ENCODE measurements around the gene ARMC8.
"Not testable (repeated sequence)": the region's sequence is repeated elsewhere in the genome, so short reads cannot be mapped to it uniquely, and the experiment has no call there.

Gene ARMC8

DNA sequence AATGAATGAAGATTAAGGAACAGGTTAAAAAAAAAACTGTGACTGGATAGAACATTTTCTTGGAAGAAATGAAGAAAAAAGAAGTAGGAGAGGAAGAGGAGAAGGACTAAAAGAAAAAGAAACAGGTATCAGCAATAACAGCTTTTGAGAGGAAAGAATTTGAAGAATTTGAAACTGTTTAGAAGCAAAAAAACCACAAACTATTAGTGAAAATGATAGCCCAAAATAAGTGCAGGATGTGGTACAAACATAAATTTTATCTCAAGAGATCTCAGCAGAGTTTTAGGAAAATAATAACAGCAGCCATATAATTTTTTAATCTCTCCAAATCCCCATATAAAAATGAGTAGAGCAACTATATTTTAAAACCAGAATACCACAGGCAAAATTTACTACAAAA, 46.2 kb upstream of the ARMC8 start:
- no peak overlapping the region for H3K9ac ChIP-seq (ENCODE audit: low read depth, low read length)
- peaks cover 5% of the 10 kb centered on the region for H3K27me3 ChIP-seq (ENCODE audit: insufficient read depth, low read length, poor library complexity)
- no peak overlapping the region for H3K4me3 ChIP-seq (ENCODE audit: low read depth in 1 of 2, low read length in 2 of 2)
- no peaks in the 10 kb centered on the region for H3K36me3 ChIP-seq (ENCODE audit: insufficient read depth, low read length)
- H3K79me2 ChIP-seq (ENCODE audit: insufficient read depth, low read length) = no peaks in the 10 kb centered on the region
- no peak for DNase-seq
- no peak overlapping the region for H3K4me2 ChIP-seq (ENCODE audit: insufficient read depth, low read length)
- no peaks in the 10 kb centered on the region for H3K9me3 ChIP-seq (ENCODE audit: insufficient read depth, low read length, severe bottlenecking)
- no peak for ATAC-seq (ENCODE audit: insufficient read depth, low read depth)
- H3K4me1 ChIP-seq (ENCODE audit: insufficient read depth, low read length) = no peaks in the 10 kb centered on the region
- H2AFZ ChIP-seq (ENCODE audit: low read depth, low read length) = no peak overlapping the region
- H3K27ac ChIP-seq (ENCODE audit: low read length) = no peak overlapping the region
- no peaks in the 10 kb centered on the region for H4K20me1 ChIP-seq (ENCODE audit: insufficient read depth, low read length)
- no peak for TF ChIP-seq EZH2 (IDR thresholded peaks at IDR 0.05; ENCODE audit: borderline replicate concordance, low read depth, low read length, severe bottlenecking)

GRCh38 chr3:138142181-138142580, 44.9 kb upstream of the ARMC8 start:
- not testable (repeated sequence) for H4K20me1 ChIP-seq (ENCODE audit: insufficient read depth, low read length); H3K79me2 ChIP-seq (ENCODE audit: insufficient read depth, low read length); H3K4me3 ChIP-seq (ENCODE audit: low read depth in 1 of 2, low read length in 2 of 2); H2AFZ ChIP-seq (ENCODE audit: low read depth, low read length); H3K27ac ChIP-seq (ENCODE audit: low read length); H3K27me3 ChIP-seq (ENCODE audit: insufficient read depth, low read length, poor library complexity); ATAC-seq (ENCODE audit: insufficient read depth, low read depth); H3K4me2 ChIP-seq (ENCODE audit: insufficient read depth, low read length); H3K4me1 ChIP-seq (ENCODE audit: insufficient read depth, low read length); H3K36me3 ChIP-seq (ENCODE audit: insufficient read depth, low read length); DNase-seq; H3K9me3 ChIP-seq (ENCODE audit: insufficient read depth, low read length, severe bottlenecking); H3K9ac ChIP-seq (ENCODE audit: low read depth, low read length)

DNA sequence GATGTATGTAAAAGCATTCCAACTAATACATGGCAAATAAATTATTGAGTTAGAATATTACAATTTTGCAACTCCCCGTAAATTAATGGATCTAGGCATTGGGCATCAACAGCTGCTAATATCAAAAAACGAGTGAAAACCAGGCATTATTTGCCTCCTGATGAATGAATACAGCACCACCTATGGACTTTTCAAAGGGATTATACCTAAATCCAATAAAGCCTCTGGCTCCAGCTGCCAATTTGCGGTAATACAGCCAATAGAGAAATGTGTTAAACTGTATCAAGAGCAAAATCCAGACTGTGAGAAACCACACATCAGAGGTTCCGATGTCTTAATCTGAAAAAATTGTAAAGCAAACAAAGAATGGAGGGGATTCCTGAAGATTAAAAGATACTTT, 38.6 kb upstream of the ARMC8 start:
- H3K4me3 ChIP-seq (ENCODE audit: low read depth in 1 of 2, low read length in 2 of 2) = no peak overlapping the region
- H3K27ac ChIP-seq (ENCODE audit: low read length) = no peak overlapping the region
- H3K9ac ChIP-seq (ENCODE audit: low read depth, low read length) = no peak overlapping the region
- H3K79me2 ChIP-seq (ENCODE audit: insufficient read depth, low read length) = no peaks in the 10 kb centered on the region
- H3K9me3 ChIP-seq (ENCODE audit: insufficient read depth, low read length, severe bottlenecking) = no peaks in the 10 kb centered on the region
- DNase-seq (no peak), ATAC-seq (ENCODE audit: insufficient read depth, low read depth) (no peak)
- no peaks in the 10 kb centered on the region for H3K36me3 ChIP-seq (ENCODE audit: insufficient read depth, low read length)
- no peaks in the 10 kb centered on the region for H3K4me1 ChIP-seq (ENCODE audit: insufficient read depth, low read length)
- TF ChIP-seq EZH2 (IDR thresholded peaks at IDR 0.05; ENCODE audit: borderline replicate concordance, low read depth, low read length, severe bottlenecking) = no peak
- TF ChIP-seq, protein P1, sequence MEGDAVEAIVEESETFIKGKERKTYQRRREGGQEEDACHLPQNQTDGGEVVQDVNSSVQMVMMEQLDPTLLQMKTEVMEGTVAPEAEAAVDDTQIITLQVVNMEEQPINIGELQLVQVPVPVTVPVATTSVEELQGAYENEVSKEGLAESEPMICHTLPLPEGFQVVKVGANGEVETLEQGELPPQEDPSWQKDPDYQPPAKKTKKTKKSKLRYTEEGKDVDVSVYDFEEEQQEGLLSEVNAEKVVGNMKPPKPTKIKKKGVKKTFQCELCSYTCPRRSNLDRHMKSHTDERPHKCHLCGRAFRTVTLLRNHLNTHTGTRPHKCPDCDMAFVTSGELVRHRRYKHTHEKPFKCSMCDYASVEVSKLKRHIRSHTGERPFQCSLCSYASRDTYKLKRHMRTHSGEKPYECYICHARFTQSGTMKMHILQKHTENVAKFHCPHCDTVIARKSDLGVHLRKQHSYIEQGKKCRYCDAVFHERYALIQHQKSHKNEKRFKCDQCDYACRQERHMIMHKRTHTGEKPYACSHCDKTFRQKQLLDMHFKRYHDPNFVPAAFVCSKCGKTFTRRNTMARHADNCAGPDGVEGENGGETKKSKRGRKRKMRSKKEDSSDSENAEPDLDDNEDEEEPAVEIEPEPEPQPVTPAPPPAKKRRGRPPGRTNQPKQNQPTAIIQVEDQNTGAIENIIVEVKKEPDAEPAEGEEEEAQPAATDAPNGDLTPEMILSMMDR (IDR thresholded peaks at IDR 0.05; ENCODE audit: borderline replicate concordance, extremely low read depth, low read length, poor library complexity, severe bottlenecking) = no peak
- no peaks in the 10 kb centered on the region for H3K27me3 ChIP-seq (ENCODE audit: insufficient read depth, low read length, poor library complexity)
- H3K4me2 ChIP-seq (ENCODE audit: insufficient read depth, low read length) = no peak overlapping the region
- H4K20me1 ChIP-seq (ENCODE audit: insufficient read depth, low read length) = no peaks in the 10 kb centered on the region
- no peak overlapping the region for H2AFZ ChIP-seq (ENCODE audit: low read depth, low read length)

- Histone ChIP-seq H2AFZ (ENCODE audit: low read depth, low read length) (no peak overlapping the region), H3K79me2 (ENCODE audit: insufficient read depth, low read length) (no peaks in the 10 kb centered on the region), H3K9ac (ENCODE audit: low read depth, low read length) (no peak overlapping the region), H3K27me3 (ENCODE audit: insufficient read depth, low read length, poor library complexity) (no peaks in the 10 kb centered on the region), H3K27ac (ENCODE audit: low read length) (no peak overlapping the region), H3K36me3 (ENCODE audit: insufficient read depth, low read length) (no peaks in the 10 kb centered on the region), H3K4me2 (ENCODE audit: insufficient read depth, low read length) (no peak overlapping the region), H3K4me3 (ENCODE audit: low read depth in 1 of 2, low read length in 2 of 2) (no peak overlapping the region), H4K20me1 (ENCODE audit: insufficient read depth, low read length) (no peaks in the 10 kb centered on the region), H3K9me3 (ENCODE audit: insufficient read depth, low read length, severe bottlenecking) (no peaks in the 10 kb centered on the region), H3K4me1 (ENCODE audit: insufficient read depth, low read length) (no peaks in the 10 kb centered on the region)
- ATAC-seq (ENCODE audit: insufficient read depth, low read depth) (no peak), DNase-seq (no peak)
- TF ChIP-seq, protein P1 (IDR thresholded peaks at IDR 0.05; ENCODE audit: borderline replicate concordance, extremely low read depth, low read length, poor library complexity, severe bottlenecking) = no peak
- no peak for TF ChIP-seq EZH2 (IDR thresholded peaks at IDR 0.05; ENCODE audit: borderline replicate concordance, low read depth, low read length, severe bottlenecking)
Observed at GRCh38 chr3:138154534-138154933, 32.6 kb upstream of the ARMC8 start.
